NCI-H2196 treated with DMSO at 0.1 percent for 48 hours (cell line): ENCODE measurements around the gene MICAL1.
"Not testable (repeated sequence)": the region's sequence is repeated elsewhere in the genome, so short reads cannot be mapped to it uniquely, and the experiment has no call there.

Source experiments
- DNase-seq: peaks from one replicate; lab custom pipeline; 2025; ENCODE audit not compliant: unreplicated experiment; lab: John Stamatoyannopoulos, UW

MICAL1 gene

DNA sequence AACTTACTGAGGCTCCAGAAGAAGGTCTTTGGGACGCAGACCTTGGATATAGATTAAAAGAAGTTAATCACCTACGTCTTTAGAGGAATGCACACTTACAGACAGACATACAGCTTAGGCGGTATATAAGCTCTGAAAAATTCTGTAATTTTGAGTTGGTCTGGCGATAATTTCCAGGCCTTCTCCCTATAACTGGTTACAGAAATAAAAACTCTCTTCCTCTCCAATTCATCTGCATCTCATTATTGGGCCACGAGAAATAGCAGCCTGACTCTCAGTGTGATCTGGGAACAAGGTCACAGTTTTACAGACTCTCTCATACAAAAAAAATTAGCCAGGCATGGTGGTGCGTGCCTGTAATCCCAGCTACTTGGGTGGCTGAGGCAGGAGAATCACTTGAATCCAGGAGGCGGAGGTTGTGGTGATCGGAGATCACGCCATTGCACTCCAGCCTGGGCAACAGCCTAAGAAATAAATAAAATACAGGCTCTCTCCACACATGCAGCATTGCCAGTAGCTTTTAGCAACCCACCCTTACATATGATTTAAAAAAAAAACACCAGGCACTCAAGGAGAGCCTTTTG lies 22.7 kb upstream of the MICAL1 start:
- DNase-seq: no peak

DNA sequence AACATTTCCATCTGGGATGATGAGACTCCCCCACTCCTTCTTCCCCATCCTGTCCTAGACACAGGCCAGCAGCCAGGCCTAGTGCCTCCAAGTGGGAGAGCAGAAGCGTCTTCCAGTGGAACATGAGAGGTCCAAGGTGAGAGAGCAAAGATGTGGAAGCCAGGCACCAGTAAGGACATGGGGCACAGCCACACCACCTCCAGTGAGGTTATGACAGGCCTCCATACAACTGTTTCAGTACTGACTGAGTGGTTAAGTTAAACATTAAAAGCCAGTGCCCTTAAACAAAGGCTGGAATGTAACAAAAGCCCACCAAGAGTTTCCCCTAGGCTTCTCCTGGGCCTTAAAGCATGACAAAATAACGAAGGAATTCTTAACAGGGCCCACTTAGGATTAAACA lies 22.2 kb upstream of the MICAL1 start:
- DNase-seq: no peak

DNA sequence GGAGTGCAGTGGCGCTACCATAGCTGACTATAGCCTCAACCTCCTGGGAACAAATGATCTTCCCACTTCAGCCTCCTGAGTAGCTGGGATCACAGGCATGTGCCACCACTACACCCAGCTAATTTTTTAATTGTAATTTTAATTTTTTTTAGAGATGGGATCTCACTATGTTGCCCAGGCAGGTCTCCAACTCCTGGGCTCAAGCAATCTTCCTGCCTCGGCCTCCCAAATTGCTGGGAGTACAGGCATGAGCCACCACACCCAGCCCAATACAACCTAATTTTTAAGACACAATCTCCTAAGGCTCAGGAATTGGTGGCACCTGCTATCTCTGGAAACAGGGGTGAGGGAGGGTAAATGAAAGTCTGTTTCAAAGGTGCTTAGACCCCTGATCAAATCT lies 21.6 kb upstream of the MICAL1 start:
- no peak for DNase-seq

- no peak for DNase-seq
Measured at GRCh38 chr6:109475625-109476024, 20.1 kb upstream of the MICAL1 start.

- DNase-seq: no peak
Measured at GRCh38 chr6:109474995-109475394, 19.4 kb upstream of the MICAL1 start.

GRCh38 chr6:109473120-109473519 lies 17.5 kb upstream of the MICAL1 start:
- DNase-seq: no peak

DNA sequence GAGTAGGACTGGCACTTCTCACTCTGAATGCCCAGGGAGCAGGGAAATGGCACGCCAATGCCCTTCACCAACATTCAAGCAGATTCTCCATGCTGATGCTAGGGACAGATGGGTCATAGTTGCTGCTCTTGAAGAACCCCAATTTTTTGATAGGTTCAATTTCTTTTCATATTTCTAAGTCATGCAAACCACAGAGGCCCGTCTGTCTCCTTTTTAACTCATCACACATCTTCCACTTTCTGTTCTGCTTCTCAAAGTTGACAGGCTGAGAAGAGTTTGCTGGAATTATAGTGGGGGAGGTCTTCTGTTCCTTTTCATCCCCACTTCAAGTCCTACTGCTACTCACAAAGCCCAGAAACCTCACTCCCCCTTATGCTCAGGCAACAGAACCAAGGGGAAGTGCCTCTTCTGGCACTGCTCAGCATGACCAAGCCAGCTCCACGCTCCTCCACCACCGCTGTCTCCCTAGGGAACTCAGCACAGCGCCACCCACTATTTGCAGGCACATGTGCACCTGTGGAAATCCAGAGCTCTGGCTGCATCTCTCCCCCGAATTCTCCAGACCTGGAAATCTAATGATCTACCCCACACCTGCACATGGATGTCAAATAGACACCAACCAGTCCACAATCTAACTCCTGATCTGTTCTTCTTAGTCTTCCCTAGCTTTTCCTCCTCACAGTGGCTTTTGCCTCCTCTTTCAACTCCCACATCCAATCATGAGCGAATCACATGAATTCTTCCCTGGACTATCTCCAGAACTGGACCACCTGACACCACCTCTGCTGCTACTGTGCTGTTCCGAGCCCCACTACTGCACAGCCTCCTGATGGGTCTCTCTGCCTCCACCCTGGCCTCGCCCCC lies 16.8 kb upstream of the MICAL1 start:
- no peak for DNase-seq

- no peak for DNase-seq
Measured at GRCh38 chr6:109471105-109471810, 15.7 kb upstream of the MICAL1 start.

GRCh38 chr6:109469591-109470189 lies 14.1 kb upstream of the MICAL1 start:
- no peak for DNase-seq

DNA sequence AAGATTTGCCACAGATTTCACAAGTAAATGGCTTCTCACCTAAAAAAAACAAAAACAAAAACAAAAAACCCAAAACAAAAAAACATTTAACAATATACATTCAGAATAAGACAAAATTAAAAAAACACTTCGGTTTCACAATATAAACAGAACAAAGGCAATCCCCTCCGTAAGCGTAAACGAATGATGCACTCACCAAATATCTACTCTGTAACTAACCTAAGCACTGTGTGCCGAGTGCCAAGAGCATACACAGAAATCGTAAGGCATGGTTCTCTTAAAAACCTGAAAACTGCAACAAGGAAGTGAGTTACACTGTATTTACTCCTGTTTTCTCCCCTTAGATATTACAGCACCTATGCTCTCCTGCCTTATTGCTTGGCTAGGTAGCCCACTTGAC lies 12.1 kb upstream of the MICAL1 start:
- DNase-seq: no peak

DNA sequence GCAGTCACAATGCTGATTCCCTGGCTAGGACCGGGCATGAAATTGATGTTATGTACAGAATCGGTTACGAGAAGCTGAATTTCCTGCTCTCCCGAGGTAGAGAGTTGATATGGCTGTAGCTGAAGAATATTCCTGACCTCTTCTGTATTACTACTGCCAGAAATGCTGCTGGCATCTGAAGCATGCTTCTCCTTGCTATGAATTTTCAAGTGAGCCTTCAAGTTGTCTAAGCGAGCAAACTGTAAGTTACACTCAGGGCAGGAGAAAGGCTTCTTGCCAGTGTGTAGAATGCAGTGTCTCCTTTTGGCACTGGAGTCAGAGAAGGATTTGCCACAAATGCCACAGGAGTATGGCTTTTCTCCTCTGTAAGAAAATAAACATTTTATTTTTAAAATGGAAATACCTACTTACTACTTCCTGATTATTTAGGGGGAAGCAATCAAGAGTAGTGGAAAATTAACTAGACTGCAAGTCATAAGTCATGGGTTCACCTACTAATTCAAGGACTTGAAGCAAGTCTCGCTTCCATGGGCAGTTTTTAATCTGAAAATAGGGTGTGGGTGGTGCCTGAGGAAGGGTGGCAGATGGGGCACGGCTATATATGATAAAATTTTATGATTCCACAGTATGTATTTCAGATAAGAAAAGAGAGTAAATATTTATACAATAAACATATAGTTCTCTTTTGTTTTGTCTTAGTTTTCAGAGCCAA lies 10.8 kb upstream of the MICAL1 start:
- DNase-seq: no peak

- DNase-seq: peak; percentile 94
Measured at GRCh38 chr6:109465772-109466171, 10.2 kb upstream of the MICAL1 start.

- no peak for DNase-seq
Measured at GRCh38 chr6:109461733-109462526, 6.4 kb upstream of the MICAL1 start.

DNA sequence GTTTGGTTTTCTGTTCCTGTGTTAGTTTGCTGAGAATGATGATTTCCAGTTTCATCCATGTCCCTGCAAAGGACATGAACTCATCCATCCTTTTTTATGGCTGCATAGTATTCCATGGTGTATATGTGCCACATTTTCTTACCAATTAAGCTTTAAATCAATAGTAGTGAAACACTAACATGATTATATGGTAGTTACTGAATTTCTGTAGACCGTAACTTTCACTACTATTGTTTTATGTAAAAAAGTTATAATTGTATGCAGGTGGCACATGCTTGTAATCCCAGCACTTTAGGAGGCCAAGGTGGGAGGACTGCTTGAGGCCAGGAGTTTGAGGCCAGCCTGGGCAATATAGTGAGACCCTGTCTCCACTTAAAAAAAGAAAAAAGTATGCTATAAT lies 5.6 kb upstream of the MICAL1 start:
- DNase-seq: not testable (repeated sequence)

- no peak for DNase-seq
Measured at GRCh38 chr6:109460161-109460829, 4.7 kb upstream of the MICAL1 start.

DNA sequence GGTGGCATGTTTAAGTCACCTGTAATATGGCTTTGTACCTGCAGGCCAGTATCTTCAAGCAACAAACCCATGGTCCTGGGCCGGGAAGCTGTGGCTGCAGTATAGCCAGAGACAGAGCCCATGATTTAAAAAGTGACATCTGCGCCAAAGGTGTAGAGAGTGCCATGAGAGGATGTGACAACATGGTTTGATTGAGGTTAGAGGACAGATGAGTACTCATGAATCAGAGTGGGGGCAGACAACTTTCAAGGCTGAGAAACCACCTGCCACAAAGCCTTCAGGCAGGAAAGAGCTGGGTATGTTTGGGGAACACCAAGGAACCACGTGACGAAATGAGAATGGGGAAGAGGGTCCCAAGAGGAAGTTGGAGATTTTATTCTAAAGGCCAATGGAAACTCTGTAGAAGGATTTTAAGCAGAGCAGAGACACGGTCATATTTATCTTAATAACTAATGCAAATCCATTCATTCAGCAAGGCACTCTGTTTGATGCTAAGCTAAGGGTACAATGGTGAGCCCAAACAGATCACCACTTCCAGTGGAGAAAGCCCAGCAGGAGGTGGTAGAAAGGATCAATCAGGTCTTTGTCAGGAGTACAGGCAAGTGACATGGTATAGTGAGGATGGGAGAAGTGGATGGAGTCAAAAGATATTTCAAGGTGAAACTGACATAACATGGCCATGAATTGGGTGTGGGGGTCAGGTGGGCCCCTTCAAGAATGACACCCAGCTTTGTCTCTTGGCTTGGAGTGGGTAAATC lies 3.4 kb upstream of the MICAL1 start:
- no peak for DNase-seq

GRCh38 chr6:109457562-109457996 lies 2.0 kb upstream of the MICAL1 start:
- DNase-seq: no peak

GRCh38 chr6:109456710-109457561 lies 1.4 kb upstream of the MICAL1 start:
- DNase-seq: no peak
